Measurements from ENCODE around the gene LAPTM4A.

LAPTM4A gene

GRCh38 chr2:20012032-20012281 lies 39.5 kb downstream of the LAPTM4A start:
- peak overlapping the region; percentile 52; the same call in 1 of the 2 replicates for H3K4me3 ChIP-seq (replicated peaks; ENCODE audit: low read depth, low read length)
- DNase-seq (ENCODE audit: extremely low read depth, insufficient read length): no peak
- no peak for TF ChIP-seq CTCF (IDR thresholded peaks at IDR 0.05; ENCODE audit: insufficient read depth, low read length, poor library complexity, severe bottlenecking)
- no peaks in the 10 kb centered on the region for H3K36me3 ChIP-seq (ENCODE audit: control insufficient read depth, insufficient read depth, low read length)
- H3K27me3 ChIP-seq (replicated peaks; ENCODE audit: control insufficient read depth, insufficient read depth, low read length): peaks cover 2% of the 10 kb centered on the region; the same call in 1 of the 2 replicates

- peaks cover 2% of the 10 kb centered on the region; the same call in 1 of the 2 replicates for H3K27me3 ChIP-seq (replicated peaks; ENCODE audit: control insufficient read depth, insufficient read depth, low read length)
- H3K36me3 ChIP-seq (ENCODE audit: control insufficient read depth, insufficient read depth, low read length): no peaks in the 10 kb centered on the region
- DNase-seq (ENCODE audit: extremely low read depth, insufficient read length): no peak
- no peak for TF ChIP-seq CTCF (IDR thresholded peaks at IDR 0.05; ENCODE audit: insufficient read depth, low read length, poor library complexity, severe bottlenecking)
- H3K4me3 ChIP-seq (replicated peaks; ENCODE audit: low read depth, low read length): no peak overlapping the region
These were observed 40.0 kb downstream of the LAPTM4A start for GRCh38 chr2:20011276-20012031.

GRCh38 chr2:20008703-20009102 lies 42.7 kb downstream of the LAPTM4A start:
- DNase-seq (ENCODE audit: extremely low read depth, insufficient read length): no peak
- Histone ChIP-seq H3K36me3 (ENCODE audit: control insufficient read depth, insufficient read depth, low read length) (no peaks in the 10 kb centered on the region), H3K27me3 (replicated peaks; ENCODE audit: control insufficient read depth, insufficient read depth, low read length) (peaks cover 4% of the 10 kb centered on the region; the same call in 1 of the 2 replicates), H3K4me3 (replicated peaks; ENCODE audit: low read depth, low read length) (no peak overlapping the region)
- TF ChIP-seq CTCF (IDR thresholded peaks at IDR 0.05; ENCODE audit: insufficient read depth, low read length, poor library complexity, severe bottlenecking): no peak

GRCh38 chr2:20005891-20006470 lies 45.4 kb downstream of the LAPTM4A start:
- TF ChIP-seq CTCF (IDR thresholded peaks at IDR 0.05; ENCODE audit: insufficient read depth, low read length, poor library complexity, severe bottlenecking): no peak
- H3K4me3 ChIP-seq (replicated peaks; ENCODE audit: low read depth, low read length): no peak overlapping the region
- DNase-seq (ENCODE audit: extremely low read depth, insufficient read length): no peak
- no peaks in the 10 kb centered on the region for H3K36me3 ChIP-seq (ENCODE audit: control insufficient read depth, insufficient read depth, low read length)
- H3K27me3 ChIP-seq (replicated peaks; ENCODE audit: control insufficient read depth, insufficient read depth, low read length): peaks cover 1% of the 10 kb centered on the region; the same call in 1 of the 2 replicates

- no peak for DNase-seq (ENCODE audit: extremely low read depth, insufficient read length)
- Histone ChIP-seq H3K4me3 (replicated peaks; ENCODE audit: low read depth, low read length) (no peak overlapping the region), H3K36me3 (ENCODE audit: control insufficient read depth, insufficient read depth, low read length) (no peaks in the 10 kb centered on the region), H3K27me3 (replicated peaks; ENCODE audit: control insufficient read depth, insufficient read depth, low read length) (peaks cover 1% of the 10 kb centered on the region; the same call in 1 of the 2 replicates)
- TF ChIP-seq CTCF (IDR thresholded peaks at IDR 0.05; ENCODE audit: insufficient read depth, low read length, poor library complexity, severe bottlenecking): no peak
These were observed 46.3 kb downstream of the LAPTM4A start for GRCh38 chr2:20005067-20005627.

Measured in GM06990 (cell line).